Fibroblast of lung (primary cell): Measurements from ENCODE around the gene OR5K2. TPM values are rescaled to one million over a fixed set of nuclear protein-coding genes. Genes with fewer than 3 reads are reported as not detected.

ENCODE experiments used
- DNase-seq, 2 donors: peaks; one replicate each; pipeline versions ENCODE4 v3.0.0 to v3.0.0-alpha.2; 2010; ENCODE audit warnings: low read depth in 2 of 2
- H2AFZ ChIP-seq: 2 replicates; pipeline ENCODE4 v1.5.1; 2012; ENCODE audit warnings: low read length, control low read depth, inconsistent platforms
- H3K27ac ChIP-seq: 2 replicates; pipeline ENCODE4 v1.5.1; 2011; ENCODE audit warnings: low read length, control low read depth; ENCODE audit not compliant: insufficient read depth
- H3K27me3 ChIP-seq: 2 replicates; pipeline ENCODE4 v1.5.1; 2011; ENCODE audit warnings: mild to moderate bottlenecking, low read length; ENCODE audit not compliant: control insufficient read depth, insufficient read depth
- H3K36me3 ChIP-seq: 2 replicates; pipeline ENCODE4 v1.5.1; 2011; ENCODE audit warnings: low read length; ENCODE audit not compliant: control insufficient read depth, insufficient read depth
- H3K4me1 ChIP-seq: 2 replicates; pipeline ENCODE4 v1.5.1; 2011; ENCODE audit warnings: low read length; ENCODE audit not compliant: control insufficient read depth, insufficient read depth; ENCODE audit errors: extremely low read depth
- H3K4me2 ChIP-seq: 2 replicates; pipeline ENCODE4 v1.5.1; 2011; ENCODE audit warnings: low read length, control low read depth; ENCODE audit not compliant: insufficient read depth; ENCODE audit errors: extremely low read depth
- H3K4me3 ChIP-seq, 4 experiments: fragments of 200-600 bp in 1 of 4; sonication (generic) in 1 of 4; replicated peaks in 1 of 4; 2 replicates each; pipeline ENCODE4 v1.5.1; 2011 to 2016; ENCODE audit warnings: low read length in 4 of 4, low read depth in 3 of 4, mild to moderate bottlenecking in 3 of 4, control low read depth in 2 of 4, inconsistent platforms in 1 of 4, mixed read lengths in 1 of 4; ENCODE audit not compliant: insufficient read depth in 1 of 4; ENCODE audit errors: control extremely low read depth in 1 of 4
- H3K79me2 ChIP-seq: 2 replicates; pipeline ENCODE4 v1.5.1; 2012; ENCODE audit warnings: mild to moderate bottlenecking, low read length, inconsistent platforms; ENCODE audit not compliant: control insufficient read depth, insufficient read depth
- H3K9ac ChIP-seq: 2 replicates; pipeline ENCODE4 v1.5.1; 2011; ENCODE audit warnings: mild to moderate bottlenecking, low read length, control low read depth; ENCODE audit not compliant: insufficient read depth
- H3K9me3 ChIP-seq: 2 replicates; pipeline ENCODE4 v1.5.1; 2012; ENCODE audit warnings: low read depth, low read length; ENCODE audit not compliant: control insufficient read depth, insufficient read depth
- H4K20me1 ChIP-seq: 2 replicates; pipeline ENCODE4 v1.5.1; 2011; ENCODE audit warnings: low read length; ENCODE audit not compliant: control insufficient read depth, insufficient read depth; ENCODE audit errors: extremely low read depth
- CTCF ChIP-seq, 2 donors: IDR thresholded peaks in 1 of 2; conservative IDR thresholded peaks in 1 of 2; 1 replicate in 1 of 2; 2 replicates in 1 of 2; pipeline ENCODE4 v1.5.1; 2011 to 2012; ENCODE audit warnings: low read length in 2 of 2, control low read depth in 1 of 2, inconsistent platforms in 1 of 2, low read depth in 1 of 2, mild to moderate bottlenecking in 1 of 2
- EZH2 ChIP-seq: IDR thresholded peaks from 2 replicates; pipeline ENCODE4 v1.5.1; 2012; ENCODE audit warnings: low read length, control low read depth, mild to moderate bottlenecking; ENCODE audit errors: missing control alignments
- polyA plus RNA-seq, 2 donors: library from polyadenylated mRNA; depleted of rRNA in 1 of 2; stranded (reverse) in 1 of 2; unstranded in 1 of 2; fragments of >200 nt; gene quantifications; 2 replicates each; pipeline ENCODE4 v1.2.1, GENCODE V29; 2011 to 2012; ENCODE audit warnings: missing spikeins in 1 of 2
- total RNA-seq: library from RNA; depleted of rRNA; stranded (reverse); fragments of >200 nt; gene quantifications from 2 replicates; pipeline ENCODE4 v1.2.1, GENCODE V29; 2014

Gene OR5K2
- total and polyA plus RNA-seq, 2 donors (not counting 1 experiment from before 2014, with no cell fraction given), result not detected

- no peaks in the 10 kb centered on the region for H3K4me1 ChIP-seq
- H3K27ac ChIP-seq, result no peak overlapping the region
- no peak overlapping the region for H3K4me3 ChIP-seq
- no peak overlapping the region for H3K9ac ChIP-seq
- H3K4me2 ChIP-seq, result no peak overlapping the region
- H3K36me3 ChIP-seq, result no peaks in the 10 kb centered on the region
- no peaks in the 10 kb centered on the region for H4K20me1 ChIP-seq
- H3K9me3 ChIP-seq, result no peaks in the 10 kb centered on the region
- no peak overlapping the region for H2AFZ ChIP-seq
- no peaks in the 10 kb centered on the region for H3K79me2 ChIP-seq
- DNase-seq, result no peak
- H3K27me3 ChIP-seq, result no peaks in the 10 kb centered on the region
- TF ChIP-seq CTCF (conservative IDR thresholded peaks at IDR 0.05 in 1 of 2, IDR thresholded peaks at IDR 0.05 in 1 of 2; ENCODE audit: low read depth in 1 of 2, low read length in 2 of 2) (no peak), EZH2 (no peak)
Measured at GRCh38 chr3:98545940-98546339, 48.5 kb downstream of the OR5K2 start.

Other genes with a start within 250 kb of the OR5K2 start
- not detected in 2 replicates for gene OR5H6, start 233.4 kb upstream of the OR5K2 start, total RNA-seq
- gene OR5H6, start 233.4 kb upstream of the OR5K2 start, polyA plus RNA-seq, result not detected in 2 replicates
- not detected in 2 replicates for gene OR5H2, start 215.2 kb upstream of the OR5K2 start, total RNA-seq
- not detected in 2 replicates for gene OR5H2, start 215.2 kb upstream of the OR5K2 start, polyA plus RNA-seq
- gene OR5K4, start 143.8 kb upstream of the OR5K2 start, total RNA-seq, result not detected in 2 replicates
- gene OR5K4, start 143.8 kb upstream of the OR5K2 start, polyA plus RNA-seq, result not detected in 2 replicates
- gene OR5K3, start 107.0 kb upstream of the OR5K2 start, total RNA-seq, result not detected in 2 replicates
- gene OR5K3, start 107.0 kb upstream of the OR5K2 start, polyA plus RNA-seq, result not detected in 2 replicates
- gene OR5K1, start 34.5 kb upstream of the OR5K2 start, total RNA-seq, result not detected in 2 replicates
- not detected in 2 replicates for gene OR5K1, start 34.5 kb upstream of the OR5K2 start, polyA plus RNA-seq
- gene CLDND1, start 25.2 kb downstream of the OR5K2 start, total RNA-seq, result 71.4 and 76.8 TPM in 2 replicates
- gene CLDND1, start 25.2 kb downstream of the OR5K2 start, polyA plus RNA-seq, result 71.3 and 127 TPM in 2 replicates
- gene GPR15, start 34.3 kb downstream of the OR5K2 start, total RNA-seq, result under 0.01 TPM in 1 of 2 replicates, not detected in the other
- not detected in 2 replicates for gene GPR15, start 34.3 kb downstream of the OR5K2 start, polyA plus RNA-seq
- 24.1 and 25.1 TPM in 2 replicates for gene CPOX, start 95.9 kb downstream of the OR5K2 start, total RNA-seq
- 16.7 and 17.3 TPM in 2 replicates for gene CPOX, start 95.9 kb downstream of the OR5K2 start, polyA plus RNA-seq